ENCODE data around the gene ATP11B.

The ATP11B gene

DNA sequence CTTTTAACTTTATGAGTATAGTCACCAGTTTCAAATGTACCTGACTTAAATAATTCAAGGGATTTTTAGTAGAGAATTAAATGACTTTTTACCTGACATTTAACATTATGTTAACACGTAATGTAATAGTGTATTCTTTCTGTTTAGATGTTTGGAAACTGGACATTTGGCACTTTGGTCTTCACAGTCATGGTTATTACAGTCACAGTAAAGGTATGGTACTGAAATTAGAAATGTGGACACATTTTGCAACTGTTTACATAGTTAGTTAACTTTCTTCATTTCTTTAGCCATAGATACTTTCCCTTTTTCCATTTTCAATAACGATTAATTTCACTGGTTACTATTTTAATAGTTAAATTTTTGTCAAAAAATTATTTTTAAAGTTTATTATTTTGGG lies 103.2 kb downstream of the ATP11B start:
- H3K4me1 Mint-ChIP-seq (ENCODE audit: low read depth) = no peaks in the 10 kb centered on the region
- H3K27ac Mint-ChIP-seq = no peak overlapping the region
- H3K27me3 Mint-ChIP-seq (ENCODE audit: low read depth) = no peaks in the 10 kb centered on the region
- no peak overlapping the region for H3K4me3 Mint-ChIP-seq
- H3K36me3 Mint-ChIP-seq (ENCODE audit: low read depth) = peaks cover 18% of the 10 kb centered on the region
- no peaks in the 10 kb centered on the region for H3K9me3 Mint-ChIP-seq

DNA sequence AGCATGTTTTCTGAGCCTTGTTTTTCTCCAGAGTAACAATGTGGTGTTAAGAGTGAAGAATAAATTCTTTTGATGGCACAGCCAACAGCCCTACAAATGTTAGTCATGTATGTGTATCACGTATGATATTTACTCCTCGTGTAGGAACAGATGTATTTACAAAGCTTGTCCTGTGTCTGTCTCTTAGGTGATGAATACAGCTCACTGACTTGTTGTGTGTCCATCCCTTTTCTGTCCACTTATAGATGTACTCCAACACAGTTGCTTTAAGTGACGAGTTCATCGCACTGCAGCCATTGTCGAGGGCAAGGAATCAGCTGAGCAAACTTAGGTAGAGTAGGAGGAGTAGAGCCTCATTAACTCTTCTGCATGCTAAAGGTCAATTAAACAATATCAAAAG lies 108.9 kb downstream of the ATP11B start:
- peaks cover 23% of the 10 kb centered on the region for H3K36me3 Mint-ChIP-seq (ENCODE audit: low read depth)
- no peak overlapping the region for H3K27ac Mint-ChIP-seq
- no peaks in the 10 kb centered on the region for H3K27me3 Mint-ChIP-seq (ENCODE audit: low read depth)
- no peaks in the 10 kb centered on the region for H3K9me3 Mint-ChIP-seq
- no peak overlapping the region for H3K4me3 Mint-ChIP-seq
- no peaks in the 10 kb centered on the region for H3K4me1 Mint-ChIP-seq (ENCODE audit: low read depth)

DNA sequence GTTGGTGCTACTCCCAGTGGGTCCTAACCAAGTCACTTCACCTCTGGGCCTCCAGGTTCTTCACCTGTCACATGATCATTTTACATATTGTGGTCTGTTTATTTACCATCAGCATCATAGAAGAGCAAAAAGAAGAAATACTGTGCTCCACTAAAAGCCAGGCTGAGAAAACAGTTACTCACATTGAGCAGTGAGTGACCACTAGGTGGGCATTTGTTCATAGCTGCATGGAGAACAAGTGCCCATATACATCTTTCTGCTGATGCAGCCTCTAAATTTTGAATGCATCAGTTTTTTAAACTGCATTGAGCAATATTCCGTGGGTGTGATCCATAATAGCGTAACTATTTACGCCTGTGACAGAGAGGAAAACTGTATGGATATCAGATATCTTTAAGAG lies 110.9 kb downstream of the ATP11B start:
- Mint-ChIP-seq H3K4me3 (no peak overlapping the region), H3K27me3 (ENCODE audit: low read depth) (no peaks in the 10 kb centered on the region), H3K36me3 (ENCODE audit: low read depth) (peaks cover 27% of the 10 kb centered on the region)

DNA sequence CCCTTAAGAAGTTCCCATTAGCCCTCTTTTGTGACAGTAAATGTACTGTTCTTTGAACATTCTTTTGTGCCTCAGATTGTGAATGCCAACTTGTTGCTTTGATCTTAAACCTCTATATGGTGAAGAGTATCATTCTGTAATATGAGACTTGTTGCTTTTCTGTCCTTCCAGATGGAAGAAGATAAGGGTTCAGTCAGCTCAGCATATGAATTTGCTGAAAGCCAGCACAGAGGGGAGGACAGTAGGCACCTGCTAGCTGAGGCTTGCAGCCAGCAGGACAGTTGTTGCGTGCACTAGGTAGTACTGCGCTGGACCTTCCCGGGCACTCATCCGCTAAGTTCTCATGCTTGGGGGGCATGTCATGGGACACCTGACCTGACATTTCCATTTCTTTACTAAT lies 112.3 kb downstream of the ATP11B start:
- Mint-ChIP-seq H3K36me3 (ENCODE audit: low read depth) (peaks cover 21% of the 10 kb centered on the region), H3K27ac (no peak overlapping the region), H3K9me3 (no peaks in the 10 kb centered on the region), H3K27me3 (ENCODE audit: low read depth) (no peaks in the 10 kb centered on the region), H3K4me3 (no peak overlapping the region), H3K4me1 (ENCODE audit: low read depth) (peaks cover 10% of the 10 kb centered on the region)

More for the DNA sequence above, 110.9 kb downstream of the ATP11B start:
- no peaks in the 10 kb centered on the region for H3K9me3 Mint-ChIP-seq
- peaks cover 2% of the 10 kb centered on the region for H3K4me1 Mint-ChIP-seq (ENCODE audit: low read depth)
- H3K27ac Mint-ChIP-seq = no peak overlapping the region

DNA sequence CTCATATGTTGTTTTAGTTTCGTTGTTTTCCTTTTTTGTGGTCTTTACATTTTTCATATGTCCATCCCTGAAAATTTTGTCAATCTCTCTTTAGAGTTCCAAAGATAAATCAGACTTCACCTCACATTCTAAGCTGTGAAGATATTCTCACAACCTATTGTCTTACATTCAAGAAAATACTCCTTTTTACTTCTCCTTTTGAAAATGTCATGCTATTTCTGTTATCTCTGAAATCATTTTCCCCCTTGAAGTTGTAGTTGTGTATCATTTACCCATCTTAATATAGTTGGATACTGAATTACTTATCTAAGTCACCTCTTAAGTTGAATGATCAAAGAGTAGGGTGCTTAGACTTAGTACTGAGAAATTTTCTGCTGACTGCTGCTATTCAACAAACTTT lies 112.7 kb downstream of the ATP11B start:
- no peak overlapping the region for H3K4me3 Mint-ChIP-seq
- no peak overlapping the region for H3K27ac Mint-ChIP-seq
- H3K4me1 Mint-ChIP-seq (ENCODE audit: low read depth) = peaks cover 12% of the 10 kb centered on the region
- H3K27me3 Mint-ChIP-seq (ENCODE audit: low read depth) = no peaks in the 10 kb centered on the region
- peaks cover 21% of the 10 kb centered on the region for H3K36me3 Mint-ChIP-seq (ENCODE audit: low read depth)
- H3K9me3 Mint-ChIP-seq = no peaks in the 10 kb centered on the region

DNA sequence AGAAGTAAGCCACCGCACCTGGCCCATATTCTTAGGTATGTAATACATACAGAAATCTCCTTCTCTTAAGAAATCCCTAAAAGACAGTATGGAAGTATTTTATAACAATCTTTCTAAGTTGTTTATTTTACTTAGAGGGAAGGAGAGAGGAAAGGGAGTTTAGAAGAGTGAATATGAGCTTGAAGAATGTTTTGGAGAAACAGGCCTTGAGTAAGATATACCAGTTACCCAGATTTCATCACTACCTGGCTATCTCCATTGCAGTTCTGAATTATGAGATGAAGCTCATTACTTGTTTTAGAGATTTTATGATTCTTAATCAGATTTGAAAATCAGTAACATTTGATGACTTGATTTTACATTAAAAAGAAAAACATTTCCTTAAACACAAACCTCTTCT lies 115.2 kb downstream of the ATP11B start:
- Mint-ChIP-seq H3K27ac (no peak overlapping the region), H3K36me3 (ENCODE audit: low read depth) (peaks cover 19% of the 10 kb centered on the region), H3K27me3 (ENCODE audit: low read depth) (no peaks in the 10 kb centered on the region), H3K9me3 (no peaks in the 10 kb centered on the region), H3K4me1 (ENCODE audit: low read depth) (peaks cover 29% of the 10 kb centered on the region), H3K4me3 (no peak overlapping the region)

DNA sequence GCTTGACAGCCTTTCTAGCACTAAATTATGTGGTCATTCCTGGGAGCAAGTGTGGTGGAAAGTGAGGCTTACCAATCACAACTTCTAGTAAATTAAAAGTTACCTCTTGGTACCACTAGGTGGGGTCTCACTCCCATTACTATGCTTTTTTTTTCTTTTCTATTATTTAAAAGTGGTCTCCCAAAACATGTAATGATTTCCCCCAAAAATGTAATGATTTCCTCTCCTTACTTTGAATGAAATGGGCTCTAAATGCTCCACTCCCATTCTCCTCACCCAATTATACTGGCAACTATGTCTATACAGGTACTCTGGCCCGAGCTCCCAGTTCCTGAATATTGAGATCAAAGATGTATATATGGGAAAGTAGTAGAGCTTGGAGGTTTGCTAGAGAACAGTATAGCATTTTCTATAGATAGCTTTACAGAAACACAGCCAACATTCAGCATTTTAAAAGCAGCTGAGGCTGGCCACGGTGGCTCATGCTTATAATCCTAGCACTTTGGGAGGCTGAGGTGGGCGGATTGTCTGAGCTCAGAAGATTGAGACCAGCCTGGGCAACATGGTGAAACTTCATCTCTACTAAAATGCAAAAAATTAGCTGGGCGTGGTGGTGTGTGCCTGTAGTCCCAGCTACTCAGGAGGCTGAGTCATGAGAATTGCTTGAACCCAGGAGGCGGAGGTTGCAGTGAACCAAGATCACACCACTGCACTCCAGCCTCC lies 116.2 kb downstream of the ATP11B start:
- Mint-ChIP-seq H3K36me3 (ENCODE audit: low read depth) (peaks cover 21% of the 10 kb centered on the region), H3K27ac (no peak overlapping the region), H3K4me1 (ENCODE audit: low read depth) (peaks cover 37% of the 10 kb centered on the region), H3K9me3 (no peaks in the 10 kb centered on the region), H3K4me3 (no peak overlapping the region), H3K27me3 (ENCODE audit: low read depth) (no peaks in the 10 kb centered on the region)

DNA sequence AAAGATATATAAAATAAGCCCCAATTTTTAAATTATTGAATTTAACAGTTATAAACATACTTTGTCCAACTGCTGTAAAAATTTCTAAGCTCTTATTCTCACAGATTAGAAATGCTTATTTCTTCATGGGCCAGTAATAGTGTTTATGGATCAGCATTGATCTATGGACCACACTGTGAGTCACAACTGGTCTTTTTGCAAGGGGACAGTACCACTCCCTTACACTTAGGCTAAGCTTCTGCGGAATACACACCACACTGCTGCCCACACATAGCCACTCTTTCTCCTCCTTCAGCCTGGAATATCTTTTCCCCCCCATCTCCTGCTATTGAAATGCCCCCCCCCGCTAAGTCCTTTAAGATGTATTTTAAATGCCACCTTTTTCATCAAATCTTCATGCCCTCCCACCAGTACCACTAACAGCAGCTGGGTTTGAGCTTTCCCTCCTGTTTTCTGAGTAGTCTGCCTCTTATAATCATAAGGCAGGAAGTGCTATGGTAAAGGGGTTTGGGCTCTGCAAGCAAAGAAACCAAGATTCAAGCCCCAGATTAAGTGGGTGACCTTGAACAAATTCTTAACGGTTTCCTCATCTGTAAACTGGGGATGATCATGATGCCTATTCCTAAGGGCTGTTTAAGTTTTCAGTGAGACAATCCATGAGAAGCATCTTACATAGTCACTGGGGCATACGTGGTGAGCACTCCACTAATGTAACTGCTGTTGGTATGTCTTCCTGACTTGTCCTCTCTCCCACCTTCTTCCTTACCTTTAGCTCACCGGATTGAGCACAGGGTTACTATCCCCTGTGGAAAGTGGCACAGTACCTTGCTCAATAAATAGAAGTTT lies 117.9 kb downstream of the ATP11B start:
- Mint-ChIP-seq H3K4me1 (ENCODE audit: low read depth) (peaks cover 44% of the 10 kb centered on the region), H3K27ac (no peak overlapping the region), H3K9me3 (no peaks in the 10 kb centered on the region), H3K27me3 (ENCODE audit: low read depth) (no peaks in the 10 kb centered on the region), H3K4me3 (no peak overlapping the region), H3K36me3 (ENCODE audit: low read depth) (peaks cover 26% of the 10 kb centered on the region)

DNA sequence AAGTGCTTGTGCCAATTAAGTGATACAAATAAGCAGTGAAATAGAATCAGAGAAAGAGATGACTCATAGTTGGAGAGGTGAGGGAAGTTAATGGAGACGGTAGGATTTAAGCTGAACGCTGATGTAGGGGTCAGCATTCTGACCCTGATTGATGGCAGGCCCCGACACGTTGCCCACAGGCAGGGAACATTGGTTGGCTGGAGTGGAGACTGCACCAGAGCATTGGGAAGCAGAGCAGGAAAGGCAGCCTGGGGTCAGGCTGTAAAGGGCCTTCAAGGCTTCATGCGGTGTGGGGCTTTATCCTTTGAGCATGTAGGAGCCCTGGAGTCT lies 118.4 kb downstream of the ATP11B start:
- no peaks in the 10 kb centered on the region for H3K27me3 Mint-ChIP-seq (ENCODE audit: low read depth)
- H3K27ac Mint-ChIP-seq = no peak overlapping the region
- H3K9me3 Mint-ChIP-seq = no peaks in the 10 kb centered on the region
- peaks cover 44% of the 10 kb centered on the region for H3K4me1 Mint-ChIP-seq (ENCODE audit: low read depth)
- peaks cover 24% of the 10 kb centered on the region for H3K36me3 Mint-ChIP-seq (ENCODE audit: low read depth)
- H3K4me3 Mint-ChIP-seq = no peak overlapping the region

DNA sequence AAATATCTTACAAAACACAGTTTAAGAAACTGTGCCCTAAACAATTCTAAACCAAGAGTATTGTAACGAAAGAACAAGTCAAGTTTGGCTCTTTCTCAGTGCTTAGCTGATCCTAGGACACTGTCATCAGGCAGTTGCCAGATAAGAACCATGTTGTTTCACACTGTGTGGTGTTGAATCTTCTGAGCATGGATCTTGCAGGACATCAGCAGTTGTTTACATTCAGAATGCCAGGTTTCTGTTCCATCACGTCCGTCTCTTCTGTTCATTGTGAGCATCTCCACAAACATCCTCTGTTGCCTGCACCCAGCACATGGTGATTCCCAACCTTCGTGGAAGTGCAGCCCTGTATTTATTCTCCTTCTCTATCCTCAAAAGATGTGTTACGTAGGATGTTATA lies 119.2 kb downstream of the ATP11B start:
- no peaks in the 10 kb centered on the region for H3K9me3 Mint-ChIP-seq

DNA sequence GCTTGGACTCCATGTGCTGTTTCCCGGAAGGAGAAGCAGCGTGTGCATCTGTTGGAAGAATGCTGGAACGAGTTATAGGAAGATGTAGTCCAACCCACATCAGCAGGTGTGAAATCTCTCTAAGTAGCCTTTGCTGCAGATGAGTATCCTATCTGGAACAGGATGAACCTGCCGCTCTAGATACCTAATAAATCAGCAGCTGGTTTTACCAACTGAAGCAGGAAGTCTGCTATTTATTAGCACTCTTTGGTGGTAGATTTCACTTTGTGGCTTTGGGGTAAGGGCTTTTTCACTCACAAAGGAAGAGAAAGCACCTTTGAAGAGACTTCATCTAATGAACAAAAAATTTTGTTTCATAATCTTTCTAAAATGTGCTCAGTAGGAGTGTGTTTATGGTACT lies 120.6 kb downstream of the ATP11B start:
- Mint-ChIP-seq H3K27me3 (ENCODE audit: low read depth) (no peaks in the 10 kb centered on the region), H3K4me3 (no peak overlapping the region), H3K9me3 (no peaks in the 10 kb centered on the region), H3K36me3 (ENCODE audit: low read depth) (peaks cover 19% of the 10 kb centered on the region), H3K27ac (peak overlapping the region; percentile 21), H3K4me1 (ENCODE audit: low read depth) (peaks cover 44% of the 10 kb centered on the region)

More for the DNA sequence above, 119.2 kb downstream of the ATP11B start:
- Mint-ChIP-seq H3K4me1 (ENCODE audit: low read depth) (peaks cover 44% of the 10 kb centered on the region), H3K4me3 (no peak overlapping the region), H3K27me3 (ENCODE audit: low read depth) (no peaks in the 10 kb centered on the region), H3K36me3 (ENCODE audit: low read depth) (peaks cover 24% of the 10 kb centered on the region), H3K27ac (no peak overlapping the region)

DNA sequence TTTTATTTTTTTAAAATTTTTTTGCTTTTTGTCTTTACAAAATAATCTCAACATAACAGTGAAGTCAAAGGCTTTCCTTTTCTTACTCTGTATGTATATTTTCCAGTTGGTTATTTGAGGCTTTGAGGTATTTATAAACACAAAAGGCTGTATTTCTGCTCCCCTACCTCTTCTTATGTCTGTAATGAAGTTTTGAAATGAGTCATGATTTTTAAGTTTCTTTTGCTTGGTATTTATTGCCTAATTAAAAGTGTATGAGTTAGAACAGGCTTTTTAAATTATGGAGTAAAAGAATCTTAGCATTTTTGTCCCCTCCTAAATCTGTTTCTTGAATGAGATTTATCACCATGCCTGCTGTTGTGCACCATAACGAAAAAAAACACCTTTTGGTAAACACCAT lies 121.0 kb downstream of the ATP11B start:
- Mint-ChIP-seq H3K27ac (peak overlapping the region; percentile 38), H3K27me3 (ENCODE audit: low read depth) (no peaks in the 10 kb centered on the region), H3K9me3 (no peaks in the 10 kb centered on the region), H3K4me3 (peak overlapping the region; percentile 28), H3K36me3 (ENCODE audit: low read depth) (peaks cover 19% of the 10 kb centered on the region), H3K4me1 (ENCODE audit: low read depth) (peaks cover 41% of the 10 kb centered on the region)

DNA sequence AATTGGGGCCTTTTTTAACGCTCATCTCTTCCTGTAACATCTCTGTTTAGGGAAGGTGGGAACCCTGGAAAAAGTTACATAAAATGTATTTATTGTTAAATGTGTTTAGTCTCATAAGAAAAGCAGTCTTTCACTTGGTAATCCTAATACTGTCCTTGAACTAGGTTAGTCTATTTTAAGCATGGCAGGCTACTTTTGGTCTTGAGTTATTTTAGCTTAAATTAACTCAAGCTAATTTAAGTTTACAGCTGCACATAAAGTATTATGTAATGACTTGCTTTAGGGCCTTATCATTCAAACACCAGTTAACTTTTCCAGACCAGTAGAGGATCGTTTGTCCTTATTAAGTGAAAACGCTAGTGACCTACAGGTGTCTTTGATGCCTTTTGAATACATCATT lies 123.8 kb downstream of the ATP11B start:
- no peaks in the 10 kb centered on the region for H3K27me3 Mint-ChIP-seq (ENCODE audit: low read depth)
- no peak overlapping the region for H3K27ac Mint-ChIP-seq
- peaks cover 22% of the 10 kb centered on the region for H3K4me1 Mint-ChIP-seq (ENCODE audit: low read depth)
- H3K36me3 Mint-ChIP-seq (ENCODE audit: low read depth) = peaks cover 25% of the 10 kb centered on the region
- H3K9me3 Mint-ChIP-seq = no peaks in the 10 kb centered on the region
- H3K4me3 Mint-ChIP-seq = no peak overlapping the region

DNA sequence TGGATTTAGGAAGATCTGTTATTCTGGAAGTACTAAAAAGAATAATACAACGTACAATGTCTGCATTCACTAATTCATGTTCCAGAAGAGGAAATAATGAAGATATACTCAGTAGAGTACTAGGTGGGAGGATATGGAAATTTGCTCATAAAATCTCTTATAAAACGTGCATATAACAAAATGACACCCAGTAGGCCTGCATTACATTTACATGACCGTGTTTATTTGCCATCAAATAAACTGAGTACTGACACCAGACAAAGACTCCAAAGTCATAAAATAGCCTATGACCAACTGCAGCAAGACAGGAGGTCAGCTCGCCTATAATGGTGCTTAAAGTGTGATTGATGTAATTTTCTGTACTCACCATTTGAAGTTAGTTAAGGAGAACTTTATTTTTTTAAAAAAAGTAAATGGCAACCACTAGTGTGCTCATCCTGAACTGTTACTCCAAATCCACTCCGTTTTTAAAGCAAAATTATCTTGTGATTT lies 126.6 kb downstream of the ATP11B start:
- no peaks in the 10 kb centered on the region for H3K27me3 Mint-ChIP-seq (ENCODE audit: low read depth)
- no peak overlapping the region for H3K4me3 Mint-ChIP-seq
- no peaks in the 10 kb centered on the region for H3K9me3 Mint-ChIP-seq
- peaks cover 23% of the 10 kb centered on the region for H3K36me3 Mint-ChIP-seq (ENCODE audit: low read depth)
- peaks cover 2% of the 10 kb centered on the region for H3K4me1 Mint-ChIP-seq (ENCODE audit: low read depth)
- no peak overlapping the region for H3K27ac Mint-ChIP-seq

DNA sequence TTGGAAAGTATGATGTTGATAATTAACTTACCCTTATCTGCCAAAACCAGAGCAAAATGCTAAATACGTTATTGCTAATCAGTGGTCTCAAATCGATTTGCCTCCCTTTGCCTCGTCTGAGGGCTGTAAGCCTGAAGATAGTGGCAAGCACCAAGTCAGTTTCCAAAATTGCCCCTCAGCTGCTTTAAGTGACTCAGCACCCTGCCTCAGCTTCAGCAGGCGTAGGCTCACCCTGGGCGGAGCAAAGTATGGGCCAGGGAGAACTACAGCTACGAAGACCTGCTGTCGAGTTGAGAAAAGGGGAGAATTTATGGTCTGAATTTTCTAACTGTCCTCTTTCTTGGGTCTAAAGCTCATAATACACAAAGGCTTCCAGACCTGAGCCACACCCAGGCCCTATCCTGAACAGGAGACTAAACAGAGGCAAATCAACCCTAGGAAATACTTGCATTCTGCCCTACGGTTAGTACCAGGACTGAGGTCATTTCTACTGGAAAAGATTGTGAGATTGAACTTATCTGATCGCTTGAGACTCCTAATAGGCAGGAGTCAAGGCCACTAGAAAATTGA lies 127.3 kb downstream of the ATP11B start:
- peak overlapping the region; percentile 31 for H3K27ac Mint-ChIP-seq
- no peaks in the 10 kb centered on the region for H3K4me1 Mint-ChIP-seq (ENCODE audit: low read depth)
- H3K9me3 Mint-ChIP-seq = no peaks in the 10 kb centered on the region
- no peaks in the 10 kb centered on the region for H3K27me3 Mint-ChIP-seq (ENCODE audit: low read depth)
- H3K36me3 Mint-ChIP-seq (ENCODE audit: low read depth) = peaks cover 23% of the 10 kb centered on the region
- no peak overlapping the region for H3K4me3 Mint-ChIP-seq
